ENCODE measurements around the gene BLOC1S4.

DNA sequence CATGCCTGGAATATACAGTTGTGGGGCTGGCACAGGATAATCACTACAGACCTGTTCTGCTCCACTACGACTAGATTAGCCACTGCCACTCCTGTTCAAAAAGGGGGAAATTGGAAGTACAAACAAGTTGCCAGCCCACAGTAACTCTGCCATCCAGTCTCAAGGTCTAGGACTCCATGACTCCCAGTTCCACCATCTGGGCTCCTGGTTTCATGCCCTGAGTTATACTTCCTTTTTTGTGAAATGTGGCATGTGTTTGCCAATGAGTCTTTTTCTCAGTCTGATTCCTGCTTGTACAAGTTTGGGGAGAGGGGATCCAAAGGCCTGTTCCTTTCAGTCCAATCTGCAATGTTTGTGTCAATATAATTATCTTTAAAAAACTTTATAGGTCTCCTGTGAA is 1.0 kb upstream of the BLOC1S4 start:
- TF ChIP-seq EZH2 (IDR thresholded peaks at IDR 0.05; ENCODE audit: insufficient read depth, poor library complexity, severe bottlenecking) (no peak), EZH2phosphoT487 (IDR thresholded peaks at IDR 0.05; ENCODE audit: insufficient read depth, low read depth) (no peak)

Data from GM23248 (cell line).